Stomach (tissue), 9 donors: Measurements from ENCODE around the gene HBD. TPM values are rescaled to one million over a fixed set of nuclear protein-coding genes. Genes with fewer than 3 reads are reported as not detected.

Source experiments
- DNase-seq, 2 donors: peaks; one replicate each; pipeline versions ENCODE4 v3.0.0 to v3.0.0-alpha.2; 2013 to 2019
- H3K27ac ChIP-seq, 5 donors: fragments of 200-600 bp in 4 of 5; sonication (generic) in 4 of 5; one replicate each; pipeline ENCODE4 v1.5.1; 2013 to 2019; ENCODE audit warnings: mild to moderate bottlenecking in 1 of 5, moderate library complexity in 1 of 5
- H3K27me3 ChIP-seq, 3 donors: fragments of 200-600 bp; sonication (generic); one replicate each; pipeline ENCODE4 v1.5.1; 2017 to 2019; ENCODE audit warnings: mixed run types in 1 of 3
- H3K36me3 ChIP-seq, 4 donors: fragments of 200-600 bp; sonication (generic); 1 replicate in 3 of 4; 2 replicates in 1 of 4; pipeline ENCODE4 v1.5.1; 2016 to 2019
- H3K4me1 ChIP-seq, 4 donors: fragments of 200-600 bp; sonication (generic); one replicate each; pipeline ENCODE4 v1.5.1; 2016 to 2019
- H3K4me3 ChIP-seq, 4 donors: fragments of 200-600 bp; sonication (generic) in 3 of 4; one replicate each; pipeline ENCODE4 v1.5.1; 2016 to 2019; ENCODE audit warnings: mild to moderate bottlenecking in 1 of 4
- H3K9me3 ChIP-seq, 4 donors: fragments of 200-600 bp; sonication (generic); one replicate each; pipeline ENCODE4 v1.5.1; 2016 to 2019
- CTCF ChIP-seq, 7 experiments: fragments of 450-650 bp in 4 of 7; fragments of 200-600 bp in 3 of 7; sonication (generic) in 3 of 7; IDR thresholded peaks; one replicate each; pipeline ENCODE4 v1.5.1; 2016 to 2019; ENCODE audit warnings: antibody characterized with exemption in 7 of 7, control low read depth in 2 of 7, mild to moderate bottlenecking in 1 of 7
- EP300 ChIP-seq: sonication (generic); formaldehyde crosslinking; IDR thresholded peaks from one replicate; pipeline ENCODE4 v1.6.1; 2017; ENCODE audit warnings: antibody characterized with exemption
- POLR2A ChIP-seq, 4 donors: fragments of 450-650 bp; IDR thresholded peaks; one replicate each; pipeline ENCODE4 v1.6.1; 2016; ENCODE audit warnings: antibody characterized with exemption in 4 of 4, control low read depth in 2 of 4, mild to moderate bottlenecking in 1 of 4, moderate library complexity in 1 of 4
- POLR2AphosphoS5 ChIP-seq, 3 donors: sonication (generic); formaldehyde crosslinking; IDR thresholded peaks; one replicate each; pipeline ENCODE4 v1.6.1; 2016; ENCODE audit warnings: antibody characterized with exemption in 3 of 3
- WGBS, 5 donors: extraction: QIAGEN DNeasy Blood & Tissue Kit in 3 of 5; methylation state at CpG; one replicate each; pipeline versions ENCODE4 v1.1.5 to v1.1.7; 2013 to 2018; 5-methylcytosine and 5-hydroxymethylcytosine counted together
- intact Hi-C: fragments of 100-400 bp; cut with DNase I; formaldehyde crosslinking; loops from one replicate; pipeline ENCODE4 v1.15.1; 2023; ENCODE audit warnings: low total_unique reads
- polyA plus RNA-seq, 3 donors: library from polyadenylated mRNA; stranded (reverse); fragments of 200-250 nt; gene quantifications; one replicate each; pipeline ENCODE4 v1.2.3, GENCODE V29; 2013
- total RNA-seq, 5 donors: library from RNA; depleted of rRNA; stranded (reverse); fragments of >200 nt; gene quantifications; one replicate each; pipeline versions ENCODE4 v1.1.0 to v1.2.3, GENCODE V29; 2014 to 2016
- donor health status: healthy with polysubstance abuse.
- donor health status: Bipolar disorder and iron deficiency.
- donor health status: healthy.

The HBD gene
- total and polyA plus RNA-seq, 8 donors: 0.20 to 4.8 TPM; not detected in 6

- intact Hi-C loops: no loop called here
Observed at GRCh38 chr11:5281596-5281995, 47.3 kb upstream of the HBD start.

GRCh38 chr11:5280582-5281102, 46.4 kb upstream of the HBD start:
- no peaks in the 10 kb centered on the region for H3K9me3 ChIP-seq
- no peaks in the 10 kb centered on the region for H3K36me3 ChIP-seq
- 38 to 51% (median 48%) methylated on average over 3 of the region's 3 CpGs for WGBS, 5 donors
- no peaks in the 10 kb centered on the region for H3K4me1 ChIP-seq
- no peaks in the 10 kb centered on the region for H3K27me3 ChIP-seq
- no peak overlapping the region for H3K4me3 ChIP-seq
- no peak overlapping the region for H3K27ac ChIP-seq
- intact Hi-C loops: no loop called here
- TF ChIP-seq POLR2A (IDR thresholded peaks at IDR 0.05) (no peak), EP300 (no peak), POLR2AphosphoS5 (IDR thresholded peaks at IDR 0.05) (peak in 1 of 3 donors; percentile 54)
- DNase-seq: peak; percentile 45 to 65

More at GRCh38 chr11:5281596-5281995, 47.3 kb upstream of the HBD start:
- H3K4me1 ChIP-seq: no peaks in the 10 kb centered on the region
- H3K36me3 ChIP-seq: no peaks in the 10 kb centered on the region
- H3K27me3 ChIP-seq: no peaks in the 10 kb centered on the region
- no peak overlapping the region for H3K27ac ChIP-seq
- H3K9me3 ChIP-seq: no peaks in the 10 kb centered on the region
- DNase-seq: no peak
- TF ChIP-seq POLR2AphosphoS5 (IDR thresholded peaks at IDR 0.05) (no peak), CTCF (IDR thresholded peaks at IDR 0.05) (no peak), EP300 (no peak), POLR2A (IDR thresholded peaks at IDR 0.05) (no peak)
- H3K4me3 ChIP-seq: no peak overlapping the region

- DNase-seq: no peak
- Histone ChIP-seq H3K4me1 (no peaks in the 10 kb centered on the region), H3K27ac (no peak overlapping the region), H3K4me3 (no peak overlapping the region), H3K27me3 (no peaks in the 10 kb centered on the region), H3K9me3 (no peaks in the 10 kb centered on the region), H3K36me3 (no peaks in the 10 kb centered on the region)
- TF ChIP-seq POLR2AphosphoS5 (IDR thresholded peaks at IDR 0.05): no peak
- WGBS, 5 donors: 70 to 80% (median 74%) methylated on average over 4 of the region's 4 CpGs
- intact Hi-C loops: no loop called here
Observed at GRCh38 chr11:5279471-5280090, 45.3 kb upstream of the HBD start.

- intact Hi-C loops: no loop called here
Observed at GRCh38 chr11:5277807-5278382, 43.6 kb upstream of the HBD start.

GRCh38 chr11:5276697-5277096, 42.4 kb upstream of the HBD start:
- Histone ChIP-seq H3K36me3 (no peaks in the 10 kb centered on the region), H3K27ac (no peak overlapping the region), H3K4me3 (no peak overlapping the region), H3K9me3 (no peaks in the 10 kb centered on the region), H3K27me3 (no peaks in the 10 kb centered on the region), H3K4me1 (no peaks in the 10 kb centered on the region)
- intact Hi-C loops: no loop called here
- TF ChIP-seq CTCF (IDR thresholded peaks at IDR 0.05) (no peak), POLR2AphosphoS5 (IDR thresholded peaks at IDR 0.05) (no peak), POLR2A (IDR thresholded peaks at IDR 0.05) (no peak), EP300 (no peak)
- WGBS, 5 donors: 78 to 85% (median 80%) methylated on average over 2 of the region's 2 CpGs
- no peak for DNase-seq

More at GRCh38 chr11:5277807-5278382, 43.6 kb upstream of the HBD start:
- no peak for TF ChIP-seq CTCF (IDR thresholded peaks at IDR 0.05)
- TF ChIP-seq POLR2A (IDR thresholded peaks at IDR 0.05): no peak
- no peak for TF ChIP-seq POLR2AphosphoS5 (IDR thresholded peaks at IDR 0.05)
- TF ChIP-seq EP300: no peak
- Histone ChIP-seq H3K27ac (no peak overlapping the region), H3K4me1 (no peaks in the 10 kb centered on the region), H3K9me3 (no peaks in the 10 kb centered on the region), H3K36me3 (no peaks in the 10 kb centered on the region), H3K27me3 (no peaks in the 10 kb centered on the region), H3K4me3 (no peak overlapping the region)
- WGBS, 5 donors: 51 to 82% (median 75%) methylated on average over 1 of the region's 1 CpG
- DNase-seq: no peak
